Stimulated activated CD4-positive, alpha-beta T cell treated with anti-CD3 and anti-CD28 coated beads, TNF-alpha, amount 100 ng/mL, for 48 hours (primary cell): ENCODE data around the gene RPL37.
"Not testable (repeated sequence)": the region's sequence is repeated elsewhere in the genome, so short reads cannot be mapped to it uniquely, and the experiment has no call there.

Experiments used
- DNase-seq, 3 donors: peaks; one replicate each; pipeline ENCODE4 v3.0.0-alpha.2; 2020; ENCODE audit warnings: low read depth in 3 of 3

Gene RPL37

GRCh38 chr5:40797273-40798011 lies 37.6 kb downstream of the RPL37 start:
- DNase-seq = peak; percentile 57 to 74 (median 58)

DNA sequence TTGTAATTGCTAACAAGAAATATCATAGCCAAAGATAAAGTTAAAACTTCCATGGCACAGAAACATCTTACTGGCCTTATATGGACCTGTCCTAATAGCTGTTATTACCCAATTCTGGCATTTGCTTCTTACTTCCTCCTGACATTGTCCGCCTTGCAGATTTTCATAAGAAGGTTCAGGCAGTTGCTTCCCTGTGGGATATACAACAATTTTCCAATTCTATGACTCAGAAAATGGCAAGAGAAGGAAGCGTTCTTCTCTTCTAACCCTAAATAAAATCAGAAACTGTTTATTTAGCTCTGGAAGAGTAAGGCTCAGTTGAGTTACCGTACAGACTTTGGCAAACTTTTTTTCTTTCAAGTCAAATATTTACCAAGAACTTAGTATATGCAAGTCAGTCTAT lies 38.5 kb downstream of the RPL37 start:
- DNase-seq = no peak

DNA sequence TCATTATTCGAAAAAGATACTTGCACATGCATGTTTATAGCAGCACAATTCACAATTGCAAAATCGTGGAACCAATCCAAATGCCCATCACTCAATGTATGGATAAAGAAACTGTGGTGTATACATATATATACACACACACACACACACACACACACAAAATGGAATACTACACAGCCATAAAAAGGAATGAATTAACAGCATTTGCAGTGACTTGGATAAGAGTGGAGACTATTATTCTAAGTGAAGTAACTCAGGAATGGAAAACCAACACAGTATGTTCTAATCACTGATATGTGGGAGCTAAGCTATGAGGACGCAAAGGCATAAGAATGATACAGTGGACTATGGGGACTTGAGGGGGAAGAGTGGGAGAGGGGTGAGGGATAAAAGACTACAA lies 40.1 kb downstream of the RPL37 start:
- not testable (repeated sequence) for DNase-seq

DNA sequence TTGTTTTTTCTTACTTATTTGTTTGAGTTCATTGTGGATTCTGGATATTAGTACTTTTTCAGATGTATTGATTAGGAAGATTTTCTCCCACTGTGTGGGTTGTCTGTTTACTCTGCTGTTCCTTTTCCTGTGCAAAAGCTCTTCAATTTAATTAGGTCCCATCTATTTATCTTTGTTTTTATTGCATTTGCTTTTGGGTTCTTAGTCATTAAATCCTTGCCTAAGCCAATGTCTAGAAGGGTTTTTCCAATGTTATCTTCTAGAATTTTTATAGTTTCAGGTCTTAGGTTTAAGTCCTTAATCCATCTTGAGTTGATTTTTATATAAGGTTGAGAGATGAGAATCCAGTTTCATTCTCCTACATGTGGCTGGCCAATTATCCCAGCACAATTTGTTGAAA lies 40.7 kb downstream of the RPL37 start:
- not testable (repeated sequence) for DNase-seq

DNA sequence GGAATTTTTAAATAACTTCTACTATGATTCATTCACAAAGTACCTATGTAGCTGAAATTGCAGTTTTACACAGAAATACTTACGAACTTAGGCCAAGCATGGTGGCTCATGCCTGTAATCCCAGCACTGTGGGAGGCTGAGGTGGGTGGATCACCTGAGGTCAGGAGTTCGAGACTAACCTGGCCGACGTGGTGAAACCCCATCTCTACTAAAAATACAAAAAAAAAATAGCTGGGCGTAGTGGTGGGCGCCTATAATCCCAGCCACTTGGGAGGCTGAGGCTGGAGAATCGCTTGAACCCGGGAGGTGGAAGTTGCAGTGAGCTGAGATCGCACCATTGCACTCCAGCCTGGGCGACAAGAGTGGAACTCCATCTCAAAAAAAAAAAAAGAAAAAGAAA lies 42.3 kb downstream of the RPL37 start:
- DNase-seq = not testable (repeated sequence)

GRCh38 chr5:40791715-40792139 lies 43.3 kb downstream of the RPL37 start:
- no peak for DNase-seq

GRCh38 chr5:40790947-40791593 lies 44.0 kb downstream of the RPL37 start:
- no peak for DNase-seq

GRCh38 chr5:40788941-40789340 lies 46.1 kb downstream of the RPL37 start:
- DNase-seq = not testable (repeated sequence)

- no peak for DNase-seq
Measured at GRCh38 chr5:40787986-40788385, 47.0 kb downstream of the RPL37 start.

DNA sequence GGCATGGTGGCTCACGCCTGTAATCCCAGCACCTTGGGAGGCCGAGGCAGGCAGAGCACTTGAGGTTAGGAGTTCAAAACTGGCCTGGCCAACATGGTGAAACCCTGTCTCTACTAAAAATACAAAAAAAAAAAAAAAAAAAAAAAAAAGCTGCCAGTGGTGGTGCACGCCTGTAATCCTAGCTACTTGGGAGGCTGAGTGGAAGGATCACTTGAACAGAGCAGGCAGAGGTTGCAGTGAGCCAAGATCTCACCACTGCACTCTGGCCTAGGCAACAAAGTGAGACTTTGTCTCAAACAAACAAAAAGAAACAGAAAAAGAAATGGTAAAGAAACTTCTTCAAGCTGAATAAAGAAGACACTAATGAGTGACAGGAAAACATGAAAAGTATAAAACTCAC lies 48.4 kb downstream of the RPL37 start:
- DNase-seq = not testable (repeated sequence)

GRCh38 chr5:40784916-40785315 lies 50.1 kb downstream of the RPL37 start:
- DNase-seq = no peak

DNA sequence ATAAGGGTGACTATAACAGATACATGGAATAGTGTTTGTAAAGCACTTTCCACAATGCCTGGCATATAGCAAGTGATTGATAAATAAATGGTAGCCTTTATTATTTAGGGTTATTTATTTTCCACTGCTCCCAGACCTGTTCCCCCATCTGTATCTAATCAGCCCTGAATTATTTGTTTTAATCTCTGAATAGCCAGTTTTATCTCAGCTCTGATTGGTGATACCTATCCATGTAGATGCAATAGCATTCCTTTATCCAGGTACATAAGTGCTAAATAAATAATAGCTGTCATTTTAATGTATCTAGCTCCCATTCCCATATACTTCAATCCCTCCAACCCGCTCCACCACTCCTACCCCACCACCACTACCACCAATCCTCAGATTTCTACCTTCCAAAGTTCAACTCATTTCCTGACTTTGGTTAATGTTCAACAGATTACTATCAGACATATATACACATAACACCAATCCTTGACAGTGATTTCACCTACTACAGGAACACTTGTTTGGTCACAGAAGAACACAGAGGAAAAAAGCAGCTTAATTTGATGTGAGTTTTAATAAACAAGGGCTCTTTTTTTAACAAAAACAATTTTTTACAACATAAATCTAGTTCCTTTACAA lies 50.9 kb downstream of the RPL37 start:
- DNase-seq = no peak

DNA sequence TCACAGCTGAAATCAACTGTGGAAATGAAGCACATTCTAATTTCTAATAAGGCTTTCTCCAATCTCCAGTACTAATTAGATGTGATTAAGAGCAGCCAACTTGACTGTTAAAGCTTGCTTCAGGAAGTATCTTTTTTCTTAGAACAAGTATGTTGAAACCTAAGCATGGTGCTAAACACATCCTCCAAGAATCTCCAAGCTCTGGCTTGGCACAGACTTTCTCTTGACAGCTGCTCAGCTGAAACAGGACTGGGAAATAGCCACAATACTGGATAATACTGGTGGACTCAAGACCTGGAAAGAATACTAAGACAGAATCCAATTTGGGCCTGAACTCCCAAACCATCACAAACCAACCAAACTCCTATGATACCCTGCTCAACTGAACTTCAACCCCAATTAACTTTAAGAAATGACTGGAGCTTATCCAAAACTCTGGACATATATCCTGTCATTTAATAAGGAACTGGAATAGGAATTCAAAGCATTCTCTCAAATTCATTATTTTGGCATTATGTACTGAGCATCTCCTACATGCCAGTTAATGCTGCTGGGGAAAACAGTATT lies 53.1 kb downstream of the RPL37 start:
- no peak for DNase-seq

DNA sequence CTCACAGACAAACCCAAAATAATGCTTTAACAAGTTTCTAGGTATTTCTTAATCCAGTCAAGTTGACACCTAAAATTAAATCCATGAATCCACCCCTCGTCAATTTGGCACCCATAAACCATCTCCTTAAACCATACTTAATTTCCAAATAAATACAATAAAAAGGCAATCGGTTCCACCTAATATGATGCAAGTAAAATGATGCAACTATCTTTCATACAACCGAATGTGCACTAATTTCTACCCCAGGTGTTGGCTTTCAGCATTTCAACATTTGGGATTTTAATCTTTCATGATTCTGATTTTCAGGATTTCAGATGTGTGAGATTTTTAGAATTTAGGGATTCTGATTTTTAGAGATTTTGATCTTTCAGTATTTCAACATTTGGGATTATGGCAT lies 54.2 kb downstream of the RPL37 start:
- DNase-seq = no peak

GRCh38 chr5:40780199-40780598 lies 54.8 kb downstream of the RPL37 start:
- no peak for DNase-seq

DNA sequence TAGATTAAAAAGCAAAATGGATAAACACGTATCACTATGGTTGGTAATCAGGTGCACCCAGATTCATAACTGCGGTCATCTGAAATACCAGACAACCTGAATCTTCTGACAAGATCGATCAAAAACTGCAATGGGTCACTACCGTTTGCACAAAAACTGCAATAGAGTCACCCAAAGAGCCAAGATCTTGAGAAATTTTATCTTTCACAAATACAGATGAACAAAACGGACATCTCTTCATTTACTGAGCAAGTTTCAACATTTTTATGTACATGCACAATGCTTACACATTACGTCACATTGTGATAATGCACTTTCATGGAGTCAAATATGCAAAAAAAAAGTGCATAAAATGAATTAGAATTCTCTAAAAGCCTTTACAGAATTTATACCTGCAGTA lies 55.5 kb downstream of the RPL37 start:
- no peak for DNase-seq

DNA sequence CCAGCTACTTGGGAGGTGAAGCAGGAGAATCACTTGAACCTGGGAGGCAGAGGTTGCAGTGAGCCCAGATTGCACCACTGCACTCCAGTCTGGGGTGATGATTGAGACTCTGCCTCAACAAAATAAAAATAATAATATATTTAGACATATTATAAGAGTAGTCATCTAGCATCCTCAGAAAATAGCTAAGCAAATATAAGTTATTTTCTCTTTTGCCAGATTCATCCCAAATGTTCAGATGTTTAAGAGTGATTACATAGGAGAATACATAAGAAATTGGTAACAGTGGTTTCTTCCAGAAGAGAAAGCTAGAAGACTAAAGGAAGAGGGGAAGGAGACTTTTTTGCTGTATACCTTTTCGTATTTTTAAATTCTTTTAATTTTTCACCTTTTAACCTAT lies 56.9 kb downstream of the RPL37 start:
- DNase-seq = no peak

DNA sequence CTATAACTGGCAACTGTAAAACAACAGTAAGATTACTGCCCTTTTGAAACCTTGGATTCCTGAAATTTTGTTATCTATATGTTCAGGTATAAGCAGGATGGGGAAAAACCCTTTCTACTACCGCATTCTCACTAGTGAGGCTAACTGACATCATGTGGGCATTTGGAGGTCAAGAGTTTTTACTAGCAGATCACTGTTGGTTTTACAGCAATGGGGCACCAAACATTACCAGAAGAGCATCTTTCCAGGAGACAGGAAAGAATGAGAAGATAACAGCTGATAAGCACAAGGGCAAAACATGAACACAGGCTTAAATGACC lies 58.4 kb downstream of the RPL37 start:
- DNase-seq = no peak

DNA sequence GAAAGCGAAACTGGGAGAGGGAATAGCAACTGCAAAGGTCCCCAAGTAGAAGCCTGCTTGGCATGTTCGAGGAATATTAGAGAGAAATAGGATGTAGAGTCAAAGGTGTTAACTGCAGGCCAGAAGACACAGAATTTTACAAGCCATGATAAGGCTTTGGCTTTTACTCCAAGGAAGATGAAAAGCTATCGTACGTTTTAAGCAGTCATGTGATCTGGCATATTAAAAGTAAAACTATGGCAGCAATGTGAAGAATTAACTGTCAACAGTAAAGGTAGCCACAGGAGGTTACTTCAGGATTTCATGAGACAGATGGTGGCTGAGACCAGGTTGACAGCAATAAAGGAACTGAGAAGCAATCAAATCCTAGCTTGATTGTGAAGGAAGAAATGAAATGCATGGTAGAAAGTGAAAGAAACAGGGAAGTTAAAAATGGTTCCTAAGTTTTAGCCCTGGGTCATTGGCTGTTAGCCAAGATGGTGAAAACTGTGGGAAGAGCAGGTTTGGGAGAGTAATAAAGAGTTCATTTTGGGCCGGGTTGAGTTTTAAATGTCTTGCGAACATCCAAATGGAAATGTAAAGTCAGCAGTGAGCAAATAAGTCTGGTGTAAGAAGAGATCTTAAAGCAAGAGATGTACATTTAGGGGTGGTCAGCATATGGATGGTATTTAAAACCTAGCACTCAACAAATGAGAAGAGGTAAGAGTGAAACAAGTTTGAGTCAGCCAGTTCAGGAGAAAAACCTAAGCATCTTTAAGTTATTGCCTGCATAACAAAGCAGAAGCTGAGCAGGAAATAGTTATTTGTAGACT lies 59.0 kb downstream of the RPL37 start:
- DNase-seq = no peak
